Mesenchymal stem cell (in vitro differentiated cells and primary cell): ENCODE data around the gene BRIP1.

Source experiments
- DNase-seq: peaks from one replicate; pipeline ENCODE4 v3.0.0-alpha.2; 2013
- H2AFZ ChIP-seq: one replicate; pipeline ENCODE4 v1.6.1; 2013; ENCODE audit warnings: low read depth, mild to moderate bottlenecking, control low read depth, inconsistent platforms, low read length, moderate library complexity
- H2AK5ac ChIP-seq: 2 replicates; pipeline ENCODE4 v1.6.1; 2013; ENCODE audit warnings: low read length, moderate library complexity, mild to moderate bottlenecking, inconsistent platforms; ENCODE audit not compliant: severe bottlenecking
- H2BK120ac ChIP-seq: one replicate; pipeline ENCODE4 v1.6.1; 2013; ENCODE audit warnings: low read depth, mild to moderate bottlenecking, inconsistent platforms, low read length, moderate library complexity
- H2BK12ac ChIP-seq, 2 experiments: one replicate each; pipeline ENCODE4 v1.6.1; 2013; ENCODE audit warnings: inconsistent platforms in 2 of 2, low read length in 2 of 2, mild to moderate bottlenecking in 2 of 2, moderate library complexity in 2 of 2, control low read depth in 1 of 2
- H2BK15ac ChIP-seq: one replicate; pipeline ENCODE4 v1.6.1; 2013; ENCODE audit warnings: mild to moderate bottlenecking, low read depth, inconsistent platforms; ENCODE audit not compliant: poor library complexity, severe bottlenecking
- H2BK5ac ChIP-seq: 2 replicates; pipeline ENCODE4 v1.6.1; 2013; ENCODE audit warnings: low read depth, mild to moderate bottlenecking, low read length, control low read depth, inconsistent platforms; ENCODE audit not compliant: poor library complexity, severe bottlenecking
- H3K14ac ChIP-seq, 2 experiments: one replicate each; pipeline ENCODE4 v1.6.1; 2013; ENCODE audit warnings: inconsistent platforms in 2 of 2, low read length in 2 of 2, control low read depth in 1 of 2, mild to moderate bottlenecking in 1 of 2, moderate library complexity in 1 of 2
- H3K18ac ChIP-seq, 2 experiments: one replicate each; pipeline ENCODE4 v1.6.1; 2013; ENCODE audit warnings: inconsistent platforms in 2 of 2, low read length in 2 of 2, control low read depth in 1 of 2, low read depth in 1 of 2, mild to moderate bottlenecking in 1 of 2
- H3K23ac ChIP-seq, 2 experiments: one replicate each; pipeline ENCODE4 v1.6.1; 2013; ENCODE audit warnings: inconsistent platforms in 2 of 2, low read length in 2 of 2, mild to moderate bottlenecking in 2 of 2, moderate library complexity in 2 of 2, control low read depth in 1 of 2
- H3K27ac ChIP-seq: 2 replicates; pipeline ENCODE4 v1.5.1; 2013; ENCODE audit warnings: mild to moderate bottlenecking, moderate library complexity, low read length, control low read depth, inconsistent platforms; ENCODE audit not compliant: poor library complexity, severe bottlenecking
- H3K27me3 ChIP-seq, 2 experiments: 2 replicates each; pipeline versions ENCODE4 v1.6.1 to v1.7.0; 2013; ENCODE audit warnings: low read length in 2 of 2, mild to moderate bottlenecking in 2 of 2, moderate library complexity in 2 of 2, control low read depth in 1 of 2, inconsistent platforms in 1 of 2; ENCODE audit not compliant: control insufficient read depth in 1 of 2, insufficient read depth in 1 of 2
- H3K36me3 ChIP-seq, 2 experiments: 2 replicates each; pipeline versions ENCODE4 v1.6.1 to v1.7.0; 2013; ENCODE audit warnings: low read length in 2 of 2, control low read depth in 1 of 2, inconsistent platforms in 1 of 2, low read depth in 1 of 2, mild to moderate bottlenecking in 1 of 2; ENCODE audit not compliant: insufficient read depth in 2 of 2, control insufficient read depth in 1 of 2
- H3K4ac ChIP-seq, 2 experiments: one replicate each; pipeline ENCODE4 v1.6.1; 2013; ENCODE audit warnings: inconsistent platforms in 2 of 2, low read length in 2 of 2, mild to moderate bottlenecking in 2 of 2, moderate library complexity in 2 of 2, control low read depth in 1 of 2, low read depth in 1 of 2
- H3K4me1 ChIP-seq: 2 replicates; pipeline ENCODE4 v1.6.1; 2013; ENCODE audit warnings: low read depth, low read length, control low read depth; ENCODE audit not compliant: control insufficient read depth, insufficient read depth
- H3K4me2 ChIP-seq: 2 replicates; pipeline ENCODE4 v1.6.1; 2013; ENCODE audit warnings: low read length, mild to moderate bottlenecking, inconsistent platforms; ENCODE audit not compliant: poor library complexity, severe bottlenecking
- H3K4me3 ChIP-seq, 2 experiments: 2 replicates each; pipeline versions ENCODE4 v1.5.1 to v1.7.0; 2013; ENCODE audit warnings: low read length in 2 of 2, mild to moderate bottlenecking in 2 of 2, control low read depth in 1 of 2, low read depth in 1 of 2; ENCODE audit not compliant: insufficient read depth in 1 of 2
- H3K79me1 ChIP-seq: replicated peaks from 2 replicates; pipeline ENCODE4 v1.6.1; 2013; ENCODE audit warnings: mild to moderate bottlenecking, control low read depth, low read length, inconsistent platforms; ENCODE audit not compliant: poor library complexity, severe bottlenecking
- H3K9ac ChIP-seq: 2 replicates; pipeline ENCODE4 v1.7.0; 2013; ENCODE audit warnings: mild to moderate bottlenecking, low read length, moderate library complexity
- H3K9me3 ChIP-seq: 2 replicates; pipeline ENCODE4 v1.7.0; 2013; ENCODE audit warnings: mild to moderate bottlenecking, low read length; ENCODE audit not compliant: control insufficient read depth
- H4K8ac ChIP-seq: one replicate; pipeline ENCODE4 v1.6.1; 2013; ENCODE audit warnings: inconsistent platforms, mild to moderate bottlenecking, low read length, moderate library complexity
- H4K91ac ChIP-seq: one replicate; pipeline ENCODE4 v1.6.1; 2013; ENCODE audit warnings: mild to moderate bottlenecking, low read length, inconsistent platforms
- WGBS: methylation state at CpG from one replicate; pipeline ENCODE4 v1.1.7; 2013; ENCODE audit warnings: mixed read lengths; 5-methylcytosine and 5-hydroxymethylcytosine counted together

The BRIP1 gene

DNA sequence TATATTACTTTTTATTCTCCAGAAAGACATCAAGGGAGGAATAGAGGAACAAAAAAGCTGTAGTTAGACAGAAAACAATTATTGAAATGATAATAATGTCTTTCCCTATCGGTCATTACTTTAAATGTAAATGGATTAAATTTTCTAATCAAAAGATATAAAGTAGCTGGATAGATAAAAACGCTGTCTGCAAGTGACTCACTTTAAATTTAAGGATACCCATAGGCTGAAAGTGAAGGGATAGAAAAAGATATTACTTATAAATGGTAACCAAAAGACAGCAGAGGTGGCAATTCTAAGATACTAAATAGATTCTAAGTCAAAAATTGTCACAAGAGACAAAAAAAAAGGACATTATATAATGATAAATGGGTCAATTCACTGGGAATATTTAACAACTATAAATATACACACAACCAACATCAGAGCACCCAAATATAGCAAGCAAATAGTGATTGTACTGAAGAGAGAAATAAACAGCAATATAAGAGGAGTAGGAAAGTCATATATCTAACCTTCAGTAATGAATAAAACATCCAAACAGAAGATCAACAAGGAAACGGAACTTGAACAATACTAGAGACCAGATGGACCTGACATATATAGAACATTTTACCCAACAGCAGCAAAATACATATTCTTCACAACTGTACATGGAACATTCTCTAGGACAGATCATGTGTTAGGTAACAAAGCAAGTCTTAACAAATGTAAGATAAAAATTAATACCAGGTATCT, 116.9 kb downstream of the BRIP1 start:
- no peak overlapping the region for H3K18ac ChIP-seq
- peaks cover 22% of the 10 kb centered on the region for H3K9me3 ChIP-seq
- H3K4me3 ChIP-seq, result no peak overlapping the region

DNA sequence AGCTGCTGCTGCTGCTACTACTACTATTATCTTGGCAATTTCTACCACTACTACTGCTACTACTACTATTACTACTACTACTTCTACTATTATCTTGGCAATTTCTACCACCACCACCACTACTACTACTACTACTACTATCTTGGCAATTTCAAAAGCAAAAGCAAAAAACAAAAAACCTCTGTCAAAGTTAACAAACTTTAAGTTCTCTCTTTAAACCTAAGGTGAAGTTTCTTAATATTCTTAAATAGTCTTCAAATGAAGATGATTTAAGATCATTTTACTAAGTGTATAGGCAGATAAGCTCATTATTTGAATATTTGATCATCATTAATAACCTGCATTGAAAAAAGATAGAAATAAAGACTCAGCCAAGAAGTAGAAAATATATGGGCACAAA, 118.5 kb downstream of the BRIP1 start:
- Histone ChIP-seq H3K27ac (no peak overlapping the region), H3K23ac (no peak overlapping the region), H2BK120ac (no peak overlapping the region), H2BK5ac (no peak overlapping the region), H3K36me3 (no peaks in the 10 kb centered on the region), H3K4me2 (no peak overlapping the region), H3K27me3 (no peaks in the 10 kb centered on the region), H4K8ac (no peak overlapping the region), H2AFZ (no peak overlapping the region), H3K9me3 (peaks cover 33% of the 10 kb centered on the region), H3K4me3 (no peak overlapping the region), H2AK5ac (no peak overlapping the region), H3K79me1 (peaks cover 2% of the 10 kb centered on the region), H3K4ac (no peak overlapping the region), H2BK12ac (no peak overlapping the region), H3K18ac (no peak overlapping the region), H3K9ac (no peak overlapping the region), H3K14ac (no peak overlapping the region), H3K4me1 (no peaks in the 10 kb centered on the region), H2BK15ac (no peak overlapping the region), H4K91ac (no peak overlapping the region)
- no peak for DNase-seq

More for the DNA sequence above, 116.9 kb downstream of the BRIP1 start:
- H3K4me1 ChIP-seq, result no peaks in the 10 kb centered on the region
- H4K8ac ChIP-seq, result no peak overlapping the region
- no peak overlapping the region for H3K4me2 ChIP-seq
- no peaks in the 10 kb centered on the region for H3K36me3 ChIP-seq
- H4K91ac ChIP-seq, result no peak overlapping the region
- no peak overlapping the region for H2BK120ac ChIP-seq
- no peak overlapping the region for H2BK15ac ChIP-seq
- H3K14ac ChIP-seq, result no peak overlapping the region
- no peak for DNase-seq
- no peak overlapping the region for H3K9ac ChIP-seq
- no peak overlapping the region for H3K27ac ChIP-seq
- peaks cover 2% of the 10 kb centered on the region for H3K79me1 ChIP-seq
- H3K23ac ChIP-seq, result no peak overlapping the region
- H2BK5ac ChIP-seq, result no peak overlapping the region
- no CpG with 5 or more reads among the region's 3 CpGs for WGBS
- no peak overlapping the region for H2AK5ac ChIP-seq
- H2AFZ ChIP-seq, result no peak overlapping the region
- H2BK12ac ChIP-seq, result no peak overlapping the region
- H3K27me3 ChIP-seq, result no peaks in the 10 kb centered on the region
- H3K4ac ChIP-seq, result no peak overlapping the region

DNA sequence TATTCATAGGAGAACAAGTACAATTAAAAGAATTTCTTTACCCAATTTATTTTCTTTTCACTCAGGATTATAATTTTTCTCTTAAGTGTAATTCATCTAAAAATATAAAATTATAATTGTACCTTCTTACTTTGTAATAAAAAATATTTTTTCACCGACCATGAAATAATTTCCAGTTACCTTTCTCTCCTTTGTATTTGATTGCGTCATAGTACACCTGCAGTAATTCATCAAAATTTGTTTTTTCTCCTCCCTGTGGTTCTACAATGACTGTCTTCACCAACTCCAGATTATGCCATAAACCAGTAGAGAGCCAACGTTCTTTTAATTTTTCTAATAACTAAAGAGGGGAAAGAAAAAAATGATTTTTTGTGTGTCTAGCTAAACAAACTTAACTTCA, 119.1 kb downstream of the BRIP1 start:
- no peaks in the 10 kb centered on the region for H3K36me3 ChIP-seq
- no peak overlapping the region for H2AFZ ChIP-seq
- WGBS, result 100% methylated on average over 2 of the region's 3 CpGs
- no peak overlapping the region for H3K14ac ChIP-seq
- no peaks in the 10 kb centered on the region for H3K27me3 ChIP-seq
- no peak overlapping the region for H3K23ac ChIP-seq
- H3K4me2 ChIP-seq, result no peak overlapping the region
- no peak overlapping the region for H2AK5ac ChIP-seq
- H3K9ac ChIP-seq, result no peak overlapping the region
- no peak for DNase-seq
- no peak overlapping the region for H3K4ac ChIP-seq
- H3K79me1 ChIP-seq, result peaks cover 2% of the 10 kb centered on the region
- H3K4me3 ChIP-seq, result no peak overlapping the region
- H2BK5ac ChIP-seq, result no peak overlapping the region
- no peak overlapping the region for H4K91ac ChIP-seq
- no peaks in the 10 kb centered on the region for H3K4me1 ChIP-seq
- H3K9me3 ChIP-seq, result peaks cover 33% of the 10 kb centered on the region
- H2BK120ac ChIP-seq, result no peak overlapping the region
- H2BK12ac ChIP-seq, result no peak overlapping the region
- H3K18ac ChIP-seq, result no peak overlapping the region
- H3K27ac ChIP-seq, result no peak overlapping the region
- no peak overlapping the region for H2BK15ac ChIP-seq
- H4K8ac ChIP-seq, result no peak overlapping the region

DNA sequence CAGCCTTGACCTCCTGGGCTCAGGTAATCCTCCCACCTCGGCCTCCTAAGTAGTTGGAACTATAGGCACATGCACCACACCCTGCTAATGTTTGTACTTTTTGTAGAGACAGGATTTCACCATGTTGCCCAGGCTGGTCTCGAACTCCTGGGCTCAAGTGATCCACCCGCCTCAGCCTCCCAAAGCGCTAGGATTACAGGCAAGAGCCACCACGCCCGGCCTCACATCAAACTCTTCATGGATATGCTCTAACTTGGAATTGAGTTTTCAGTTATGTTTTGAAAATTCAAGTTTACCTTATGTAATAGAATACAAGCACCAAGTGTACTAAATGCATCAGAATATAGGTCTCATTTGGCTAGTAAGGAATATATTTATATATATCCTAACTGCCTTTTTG, 119.6 kb downstream of the BRIP1 start:
- Histone ChIP-seq H3K14ac (no peak overlapping the region), H3K23ac (no peak overlapping the region), H4K8ac (no peak overlapping the region), H3K27ac (no peak overlapping the region), H2BK5ac (no peak overlapping the region), H2AK5ac (no peak overlapping the region), H3K4ac (no peak overlapping the region), H2BK120ac (no peak overlapping the region), H3K36me3 (no peaks in the 10 kb centered on the region), H3K9ac (no peak overlapping the region), H3K18ac (no peak overlapping the region), H2BK15ac (no peak overlapping the region), H3K79me1 (peaks cover 2% of the 10 kb centered on the region), H3K4me2 (no peak overlapping the region), H4K91ac (no peak overlapping the region), H3K9me3 (peaks cover 33% of the 10 kb centered on the region), H2BK12ac (no peak overlapping the region), H3K4me3 (no peak overlapping the region), H2AFZ (no peak overlapping the region), H3K4me1 (no peaks in the 10 kb centered on the region), H3K27me3 (no peaks in the 10 kb centered on the region)
- no peak for DNase-seq
- 98% methylated on average over 4 of the region's 6 CpGs for WGBS
